K562 (cell line): Measurements from ENCODE around the gene SFR1. TPM values are rescaled to one million over a fixed set of nuclear protein-coding genes. Genes with fewer than 3 reads are reported as not detected.

Experiments
- ATF1 ChIP-seq, 2 experiments: fragments of 450-650 bp in 1 of 2; IDR thresholded peaks; 2 replicates each; pipeline ENCODE4 v1.6.1; 2016; ENCODE audit warnings: missing compliant biosample characterization in 1 of 2, missing genetic modification characterization in 1 of 2
- BACH1 ChIP-seq: fragments of 200-800 bp; sonication (Bioruptor generic); IDR thresholded peaks from 2 replicates; pipeline ENCODE4 v1.6.1; 2016; ENCODE audit warnings: missing genetic modification characterization, missing compliant biosample characterization
- BHLHE40 ChIP-seq: IDR thresholded peaks from 2 replicates; pipeline ENCODE4 v1.6.1; 2011; ENCODE audit warnings: low read length, improper control_type of control experiment
- CCNT2 ChIP-seq: IDR thresholded peaks from 2 replicates; pipeline ENCODE4 v1.6.1; 2011; ENCODE audit warnings: borderline replicate concordance, low read depth, mild to moderate bottlenecking, moderate library complexity, mixed read lengths, low read length; ENCODE audit not compliant: insufficient read length; ENCODE audit errors: extremely low read depth
- CEBPG ChIP-seq, 3 experiments: fragments of 200-800 bp in 1 of 3; sonication (Bioruptor generic) in 1 of 3; sonication (generic) in 1 of 3; formaldehyde crosslinking in 1 of 3; IDR thresholded peaks in 2 of 3; conservative IDR thresholded peaks in 1 of 3; 2 replicates each; pipeline versions ENCODE4 v1.6.1 to v1.8.0; 2016 to 2022; ENCODE audit warnings: missing compliant biosample characterization in 2 of 3, missing genetic modification characterization in 2 of 3, mild to moderate bottlenecking in 1 of 3, missing genetic modification reagents in 1 of 3
- ELF4 ChIP-seq: fragments of 450-650 bp; formaldehyde crosslinking; IDR thresholded peaks from 2 replicates; pipeline ENCODE4 v1.4.0; 2022; ENCODE audit warnings: missing genetic modification characterization
- FIP1L1 ChIP-seq: fragments of 200-400 bp; formaldehyde crosslinking; IDR thresholded peaks from 2 replicates; pipeline ENCODE4 v1.6.1; 2018; ENCODE audit warnings: mild to moderate bottlenecking, low read depth, low read length; ENCODE audit not compliant: poor library complexity, severe bottlenecking
- HOMEZ ChIP-seq: fragments of 250-450 bp; sonication (Bioruptor Pico); IDR thresholded peaks from 2 replicates; pipeline ENCODE4 v1.4.0; 2020; ENCODE audit warnings: mild to moderate bottlenecking, moderate library complexity
- MYNN ChIP-seq, 2 experiments: sonication (generic); formaldehyde crosslinking in 1 of 2; IDR thresholded peaks; 2 replicates each; pipeline versions ENCODE4 v1.5.0 to v1.6.1; 2016 to 2020; ENCODE audit warnings: antibody characterized with exemption in 1 of 2, missing genetic modification reagents in 1 of 2
- NCOR1 ChIP-seq: fragments of 450-650 bp; IDR thresholded peaks from 2 replicates; pipeline ENCODE4 v1.6.1; 2016; ENCODE audit warnings: mild to moderate bottlenecking, moderate library complexity
- RAD51 ChIP-seq: fragments of 450-650 bp; IDR thresholded peaks from 2 replicates; pipeline ENCODE4 v1.7.1; 2016; ENCODE audit warnings: low read depth, mild to moderate bottlenecking, borderline replicate concordance
- SLC30A9 ChIP-seq: fragments of 250-450 bp; sonication (Bioruptor Pico); IDR thresholded peaks from 2 replicates; pipeline ENCODE4 v1.8.0; 2022; ENCODE audit warnings: mild to moderate bottlenecking, moderate library complexity
- TAF1 ChIP-seq: IDR thresholded peaks from 2 replicates; pipeline ENCODE4 v1.6.1; 2011; ENCODE audit warnings: mild to moderate bottlenecking, low read length, moderate library complexity; ENCODE audit not compliant: insufficient read depth, control insufficient read depth, severe bottlenecking; ENCODE audit errors: extremely low read depth
- TCFL5 ChIP-seq: fragments of 250-450 bp; sonication (Bioruptor Pico); conservative IDR thresholded peaks from 2 replicates; pipeline ENCODE4 v1.6.1; 2021; ENCODE audit warnings: mild to moderate bottlenecking, moderate library complexity, matching md5 sums
- U2AF1 ChIP-seq: fragments of 200-400 bp; formaldehyde crosslinking; optimal IDR thresholded peaks from 2 replicates; pipeline ENCODE3; 2017; ENCODE audit warnings: mild to moderate bottlenecking, low read depth, low read length, moderate library complexity
- ZBTB8A ChIP-seq: fragments of 450-650 bp; IDR thresholded peaks from 2 replicates; pipeline ENCODE4 v1.6.1; 2018; ENCODE audit warnings: mild to moderate bottlenecking, moderate library complexity; ENCODE audit not compliant: partially characterized antibody
- ZNF384 ChIP-seq: IDR thresholded peaks from 2 replicates; pipeline ENCODE4 v1.6.1; 2012; ENCODE audit warnings: low read depth, low read length, improper control_type of control experiment
- polyA plus RNA-seq, 8 experiments: library from polyadenylated mRNA; depleted of rRNA in 4 of 8; stranded (reverse) in 5 of 8; unstranded in 3 of 8; fragments of >200 nt; fragmentation: Nextera tagmentation in 2 of 8; fragmentation: Illumina TruSeq in 1 of 8; extraction: Ambion mirVana in 2 of 8; extraction: Trizol in 1 of 8; gene quantifications; 2 replicates each; pipeline versions ENCODE4 v1.2.1 to v1.2.3, GENCODE V29; 2011 to 2014; ENCODE audit warnings: inconsistent platforms in 1 of 8, missing spikeins in 1 of 8
- total RNA-seq, 7 experiments: library from RNA; depleted of rRNA in 6 of 7; stranded (reverse); fragments of >200 nt in 6 of 7; fragmentation: Illumina TruSeq in 2 of 7; extraction: Trizol in 2 of 7; gene quantifications; 2 replicates each; pipeline versions ENCODE4 v1.2.1 to v1.2.3, GENCODE V29; 2011 to 2021; ENCODE audit warnings: low replicate concordance in 1 of 7
- TF ChIP-seq, protein P1 (sequence below): fragments of 200-800 bp; sonication (Bioruptor generic); IDR thresholded peaks from 2 replicates; pipeline ENCODE4 v1.6.1; 2016; ENCODE audit warnings: missing genetic modification characterization, missing compliant biosample characterization
- TF ChIP-seq, protein P2 (sequence below): IDR thresholded peaks from 3 replicates; pipeline ENCODE4 v1.6.1; 2011; ENCODE audit warnings: borderline replicate concordance, mild to moderate bottlenecking; ENCODE audit not compliant: insufficient read length, insufficient read depth

The SFR1 gene
- total and polyA plus RNA-seq, 9 of the 15 experiments (the other 6 are each of a cell fraction or from before 2014, with no cell fraction given) = 4.3 to 18.7 (median 9.1) TPM

GRCh38 chr10:104120903-104121484, 977 bp upstream of the SFR1 start (continued):
- TF ChIP-seq, protein P1, sequence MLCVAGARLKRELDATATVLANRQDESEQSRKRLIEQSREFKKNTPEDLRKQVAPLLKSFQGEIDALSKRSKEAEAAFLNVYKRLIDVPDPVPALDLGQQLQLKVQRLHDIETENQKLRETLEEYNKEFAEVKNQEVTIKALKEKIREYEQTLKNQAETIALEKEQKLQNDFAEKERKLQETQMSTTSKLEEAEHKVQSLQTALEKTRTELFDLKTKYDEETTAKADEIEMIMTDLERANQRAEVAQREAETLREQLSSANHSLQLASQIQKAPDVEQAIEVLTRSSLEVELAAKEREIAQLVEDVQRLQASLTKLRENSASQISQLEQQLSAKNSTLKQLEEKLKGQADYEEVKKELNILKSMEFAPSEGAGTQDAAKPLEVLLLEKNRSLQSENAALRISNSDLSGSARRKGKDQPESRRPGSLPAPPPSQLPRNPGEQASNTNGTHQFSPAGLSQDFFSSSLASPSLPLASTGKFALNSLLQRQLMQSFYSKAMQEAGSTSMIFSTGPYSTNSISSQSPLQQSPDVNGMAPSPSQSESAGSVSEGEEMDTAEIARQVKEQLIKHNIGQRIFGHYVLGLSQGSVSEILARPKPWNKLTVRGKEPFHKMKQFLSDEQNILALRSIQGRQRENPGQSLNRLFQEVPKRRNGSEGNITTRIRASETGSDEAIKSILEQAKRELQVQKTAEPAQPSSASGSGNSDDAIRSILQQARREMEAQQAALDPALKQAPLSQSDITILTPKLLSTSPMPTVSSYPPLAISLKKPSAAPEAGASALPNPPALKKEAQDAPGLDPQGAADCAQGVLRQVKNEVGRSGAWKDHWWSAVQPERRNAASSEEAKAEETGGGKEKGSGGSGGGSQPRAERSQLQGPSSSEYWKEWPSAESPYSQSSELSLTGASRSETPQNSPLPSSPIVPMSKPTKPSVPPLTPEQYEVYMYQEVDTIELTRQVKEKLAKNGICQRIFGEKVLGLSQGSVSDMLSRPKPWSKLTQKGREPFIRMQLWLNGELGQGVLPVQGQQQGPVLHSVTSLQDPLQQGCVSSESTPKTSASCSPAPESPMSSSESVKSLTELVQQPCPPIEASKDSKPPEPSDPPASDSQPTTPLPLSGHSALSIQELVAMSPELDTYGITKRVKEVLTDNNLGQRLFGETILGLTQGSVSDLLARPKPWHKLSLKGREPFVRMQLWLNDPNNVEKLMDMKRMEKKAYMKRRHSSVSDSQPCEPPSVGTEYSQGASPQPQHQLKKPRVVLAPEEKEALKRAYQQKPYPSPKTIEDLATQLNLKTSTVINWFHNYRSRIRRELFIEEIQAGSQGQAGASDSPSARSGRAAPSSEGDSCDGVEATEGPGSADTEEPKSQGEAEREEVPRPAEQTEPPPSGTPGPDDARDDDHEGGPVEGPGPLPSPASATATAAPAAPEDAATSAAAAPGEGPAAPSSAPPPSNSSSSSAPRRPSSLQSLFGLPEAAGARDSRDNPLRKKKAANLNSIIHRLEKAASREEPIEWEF = no peak
- TF ChIP-seq U2AF1 (no peak), TAF1 (peak; percentile 31), ELF4 (CRISPR knock-in tag) (no peak), ZBTB8A (no peak), ZNF384 (no peak), TCFL5 (CRISPR knock-in tag) (no peak), BACH1 (tag) (0 out of 2 replicates have a peak, but pooled peaks have one; percentile 22), SLC30A9 (CRISPR knock-in tag) (no peak), NCOR1 (no peak), BHLHE40 (peak; percentile 61), CEBPG (CRISPR knock-in tag; IDR thresholded peaks at IDR 0.05) (peak; percentile 67), CEBPG (tag; conservative IDR thresholded peaks at IDR 0.05 in 1 of 2, IDR thresholded peaks at IDR 0.05 in 1 of 2) (peak; percentile 69; a peak in 3 of 4 replicates), MYNN (IDR thresholded peaks at IDR 0.05) (no peak), MYNN (CRISPR knock-in tag; IDR thresholded peaks at IDR 0.05) (no peak), CCNT2 (no peak), ATF1 (CRISPR knock-in tag; IDR thresholded peaks at IDR 0.05) (no peak), ATF1 (tag; IDR thresholded peaks at IDR 0.05) (no peak), RAD51 (peak; percentile 75), FIP1L1 (no peak), HOMEZ (no peak)
- TF ChIP-seq, protein P2, sequence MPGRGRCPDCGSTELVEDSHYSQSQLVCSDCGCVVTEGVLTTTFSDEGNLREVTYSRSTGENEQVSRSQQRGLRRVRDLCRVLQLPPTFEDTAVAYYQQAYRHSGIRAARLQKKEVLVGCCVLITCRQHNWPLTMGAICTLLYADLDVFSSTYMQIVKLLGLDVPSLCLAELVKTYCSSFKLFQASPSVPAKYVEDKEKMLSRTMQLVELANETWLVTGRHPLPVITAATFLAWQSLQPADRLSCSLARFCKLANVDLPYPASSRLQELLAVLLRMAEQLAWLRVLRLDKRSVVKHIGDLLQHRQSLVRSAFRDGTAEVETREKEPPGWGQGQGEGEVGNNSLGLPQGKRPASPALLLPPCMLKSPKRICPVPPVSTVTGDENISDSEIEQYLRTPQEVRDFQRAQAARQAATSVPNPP = no peak
